Calu3 (cell line): ENCODE results near the gene UCHL5. TPM values are rescaled to one million over a fixed set of nuclear protein-coding genes. Genes with fewer than 3 reads are reported as not detected.

Experiments used
- BruUV-seq: library from RNA; stranded (reverse); fragments of 400-500 nt; replicated peaks from 2 replicates; lab custom pipeline; 2021; lab: Mats Ljungman, UMichigan
- CTCF ChIA-PET: fragments of 300-600 bp; sonication (Branson Sonifier 250); formaldehyde crosslinking; loops from one replicate; lab custom pipeline; 2022; ENCODE audit warnings: antibody characterized with exemption; lab: Charles Lee
- DNase-seq: peaks from one replicate; pipeline ENCODE4 v3.0.0; 2022
- H3K27ac Mint-ChIP-seq: one replicate; pipeline ENCODE4 v1.8.0; 2022; ENCODE audit warnings: mixed read lengths; ENCODE audit not compliant: unreplicated experiment
- H3K27me3 Mint-ChIP-seq: one replicate; pipeline ENCODE4 v1.8.0; 2022; ENCODE audit warnings: mixed read lengths; ENCODE audit not compliant: unreplicated experiment
- H3K36me3 Mint-ChIP-seq: one replicate; pipeline ENCODE4 v1.8.0; 2022; ENCODE audit warnings: mild to moderate bottlenecking, moderate library complexity, mixed read lengths; ENCODE audit not compliant: insufficient read depth, unreplicated experiment
- H3K4me1 Mint-ChIP-seq: one replicate; pipeline ENCODE4 v1.8.0; 2022; ENCODE audit warnings: mild to moderate bottlenecking, low read depth, mixed read lengths; ENCODE audit not compliant: unreplicated experiment
- H3K4me3 Mint-ChIP-seq: one replicate; pipeline ENCODE4 v1.8.0; 2022; ENCODE audit warnings: mild to moderate bottlenecking, low read depth, moderate library complexity, mixed read lengths; ENCODE audit not compliant: unreplicated experiment
- H3K9me3 Mint-ChIP-seq: one replicate; pipeline ENCODE4 v1.8.0; 2022; ENCODE audit warnings: low read depth, mixed read lengths; ENCODE audit not compliant: unreplicated experiment
- intact Hi-C: fragments of 100-400 bp; cut with micrococcal nuclease; formaldehyde crosslinking; loops from one replicate; pipeline ENCODE4 v1.10.0; 2022; ENCODE audit not compliant: unreplicated experiment
- total RNA-seq: library from RNA; stranded (reverse); gene quantifications from 2 replicates; pipeline ENCODE4 v1.2.3, GENCODE V29; 2022
- TF ChIP-seq, protein P1 (sequence below): fragments of 200-600 bp; IDR thresholded peaks from one replicate; pipeline ENCODE4 v1.8.0; 2022; ENCODE audit warnings: antibody characterized with exemption; ENCODE audit not compliant: unreplicated experiment

UCHL5 gene
- total RNA-seq, 1 experiment from 2014 or later: 69.9 TPM

DNA sequence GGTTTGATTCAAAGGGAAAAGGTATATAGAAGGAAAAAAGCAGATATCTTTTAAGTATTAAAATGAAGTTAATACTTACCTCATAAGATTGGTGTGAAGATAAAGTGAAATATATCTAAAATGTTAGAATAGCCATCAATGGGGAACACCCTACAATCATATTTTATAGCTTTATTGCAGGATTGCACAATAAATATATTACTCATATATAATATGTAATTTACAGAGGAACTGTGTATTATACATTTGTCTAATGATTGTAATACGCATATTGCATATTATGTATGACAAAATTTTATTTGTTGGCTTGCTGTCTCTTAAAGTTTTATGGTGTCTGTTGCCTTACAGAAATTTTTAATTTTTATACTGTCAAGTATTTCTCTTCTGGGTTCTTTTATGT, 47.8 kb downstream of the UCHL5 start:
- TF ChIP-seq, protein P1, sequence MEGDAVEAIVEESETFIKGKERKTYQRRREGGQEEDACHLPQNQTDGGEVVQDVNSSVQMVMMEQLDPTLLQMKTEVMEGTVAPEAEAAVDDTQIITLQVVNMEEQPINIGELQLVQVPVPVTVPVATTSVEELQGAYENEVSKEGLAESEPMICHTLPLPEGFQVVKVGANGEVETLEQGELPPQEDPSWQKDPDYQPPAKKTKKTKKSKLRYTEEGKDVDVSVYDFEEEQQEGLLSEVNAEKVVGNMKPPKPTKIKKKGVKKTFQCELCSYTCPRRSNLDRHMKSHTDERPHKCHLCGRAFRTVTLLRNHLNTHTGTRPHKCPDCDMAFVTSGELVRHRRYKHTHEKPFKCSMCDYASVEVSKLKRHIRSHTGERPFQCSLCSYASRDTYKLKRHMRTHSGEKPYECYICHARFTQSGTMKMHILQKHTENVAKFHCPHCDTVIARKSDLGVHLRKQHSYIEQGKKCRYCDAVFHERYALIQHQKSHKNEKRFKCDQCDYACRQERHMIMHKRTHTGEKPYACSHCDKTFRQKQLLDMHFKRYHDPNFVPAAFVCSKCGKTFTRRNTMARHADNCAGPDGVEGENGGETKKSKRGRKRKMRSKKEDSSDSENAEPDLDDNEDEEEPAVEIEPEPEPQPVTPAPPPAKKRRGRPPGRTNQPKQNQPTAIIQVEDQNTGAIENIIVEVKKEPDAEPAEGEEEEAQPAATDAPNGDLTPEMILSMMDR: no peak
- intact Hi-C loops: no loop called here
- Mint-ChIP-seq H3K27ac (no peak overlapping the region), H3K4me3 (no peak overlapping the region), H3K4me1 (peaks cover 14% of the 10 kb centered on the region), H3K36me3 (no peaks in the 10 kb centered on the region), H3K9me3 (no peaks in the 10 kb centered on the region), H3K27me3 (no peaks in the 10 kb centered on the region)
- CTCF ChIA-PET: no interaction called here
- BruUV-seq: no TSS peak
- no peak for DNase-seq

DNA sequence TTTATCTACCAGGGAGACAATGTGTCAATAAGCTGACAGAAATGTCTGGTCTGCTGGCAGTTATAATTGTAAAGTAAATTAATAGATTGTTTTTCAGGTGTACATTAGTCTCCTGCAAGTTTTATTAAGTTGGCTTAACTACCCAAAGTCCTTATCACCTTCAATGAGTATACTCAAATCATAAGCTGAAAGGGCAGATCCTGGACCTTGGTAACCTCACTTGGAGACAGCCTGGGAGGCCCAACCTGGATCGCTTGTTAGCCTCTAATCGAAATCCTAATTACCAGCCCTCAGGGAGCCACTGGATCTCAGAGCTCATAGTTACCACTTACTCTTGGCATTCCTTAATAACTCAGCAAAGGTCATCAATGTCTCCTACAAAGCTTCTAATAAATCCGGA, 49.7 kb downstream of the UCHL5 start:
- CTCF ChIA-PET: no interaction called here
- Mint-ChIP-seq H3K4me1 (peaks cover 14% of the 10 kb centered on the region), H3K27me3 (no peaks in the 10 kb centered on the region), H3K27ac (peak overlapping the region; percentile 18), H3K4me3 (no peak overlapping the region), H3K36me3 (no peaks in the 10 kb centered on the region), H3K9me3 (peaks cover 7% of the 10 kb centered on the region)
- no TSS peak for BruUV-seq
- DNase-seq: no peak
- TF ChIP-seq, protein P1: no peak
- intact Hi-C loops: no loop called here

DNA sequence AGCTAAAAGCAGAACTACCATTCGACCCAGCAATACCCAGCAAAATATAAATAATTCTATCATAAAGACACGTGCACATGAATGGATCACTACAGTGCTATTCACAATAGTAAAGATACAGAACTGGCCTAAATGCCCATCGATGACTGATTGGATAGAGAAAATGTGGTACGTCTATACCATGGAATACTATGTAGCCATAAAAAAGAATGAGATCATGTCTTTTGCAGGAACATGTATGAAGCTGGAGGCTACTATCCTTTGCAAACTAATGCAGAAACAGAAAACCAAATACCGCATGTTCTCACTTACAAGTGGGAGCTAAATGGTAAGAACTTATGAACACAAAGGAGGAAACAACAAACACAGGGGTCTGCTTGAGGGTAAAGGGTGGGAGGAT, 53.4 kb downstream of the UCHL5 start:
- TF ChIP-seq, protein P1: no peak
- no TSS peak for BruUV-seq
- CTCF ChIA-PET: interaction anchor here (0.9 kb wide), 1 partner anchor 51 kb away, joined by 3 read pairs; no protein-coding TSS in a partner anchor
- Mint-ChIP-seq H3K36me3 (peaks cover 12% of the 10 kb centered on the region), H3K27me3 (no peaks in the 10 kb centered on the region), H3K27ac (no peak overlapping the region), H3K4me3 (no peak overlapping the region), H3K9me3 (peaks cover 10% of the 10 kb centered on the region), H3K4me1 (peaks cover 14% of the 10 kb centered on the region)
- no peak for DNase-seq
- intact Hi-C loops: no loop called here

DNA sequence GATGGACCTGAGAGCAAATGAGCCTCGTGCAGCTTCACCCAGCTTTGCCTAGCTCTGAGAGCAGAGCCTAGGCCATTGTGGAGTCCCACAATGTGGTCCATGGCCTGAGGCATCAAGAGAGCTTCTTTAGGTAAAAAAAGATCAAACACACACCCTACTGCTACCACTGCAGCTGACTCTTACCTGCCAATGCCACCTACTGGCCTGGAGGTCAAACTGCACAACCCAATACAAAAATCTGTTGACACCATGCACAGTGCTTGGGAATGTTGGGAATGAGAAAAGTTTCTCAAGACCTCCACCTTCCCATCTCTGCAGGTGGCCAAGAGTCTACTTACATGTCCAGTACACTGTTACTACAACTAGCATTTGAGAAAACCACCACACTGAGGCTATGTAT, 60.6 kb downstream of the UCHL5 start:
- Mint-ChIP-seq H3K4me1 (no peaks in the 10 kb centered on the region), H3K9me3 (peaks cover 2% of the 10 kb centered on the region), H3K27ac (no peak overlapping the region), H3K4me3 (no peak overlapping the region), H3K27me3 (no peaks in the 10 kb centered on the region), H3K36me3 (peaks cover 21% of the 10 kb centered on the region)
- CTCF ChIA-PET: interaction anchor here (0.6 to 0.9 kb wide), 2 partner anchors 191 to 194 kb away, joined by 3 read pairs; no protein-coding TSS in a partner anchor
- intact Hi-C loops: no loop called here
- BruUV-seq: no TSS peak
- TF ChIP-seq, protein P1: no peak
- no peak for DNase-seq
